GM12878 (cell line): ENCODE results near the gene NUDT3. TPM values are rescaled to one million over a fixed set of nuclear protein-coding genes. Genes with fewer than 3 reads are reported as not detected.

ENCODE experiments used
- BHLHE40 ChIP-seq, 2 experiments: fragments of 450-650 bp in 1 of 2; IDR thresholded peaks; 2 replicates each; pipeline ENCODE4 v1.6.1; 2011 to 2017; ENCODE audit warnings: low read depth in 2 of 2, borderline replicate concordance in 1 of 2, improper control_type of control experiment in 1 of 2, low read length in 1 of 2, mild to moderate bottlenecking in 1 of 2
- BMI1 ChIP-seq: fragments of 450-650 bp; IDR thresholded peaks from 2 replicates; pipeline ENCODE4 v1.6.1; 2016; ENCODE audit warnings: mild to moderate bottlenecking, moderate library complexity, borderline replicate concordance
- CBFB ChIP-seq: IDR thresholded peaks from 2 replicates; pipeline ENCODE4 v1.6.1; 2016; ENCODE audit warnings: antibody characterized with exemption, low read depth
- CBX5 ChIP-seq: sonication (generic); IDR thresholded peaks from 2 replicates; pipeline ENCODE4 v1.6.1; 2016; ENCODE audit warnings: low read depth, moderate library complexity, mild to moderate bottlenecking, inconsistent platforms
- CEBPB ChIP-seq, 2 experiments: fragments of 150-350 bp in 1 of 2; IDR thresholded peaks; 2 replicates each; pipeline ENCODE4 v1.6.1; 2012 to 2014; ENCODE audit warnings: low read depth in 2 of 2, low read length in 2 of 2, borderline replicate concordance in 1 of 2, inconsistent platforms in 1 of 2
- FOXK2 ChIP-seq: fragments of 450-650 bp; IDR thresholded peaks from 2 replicates; pipeline ENCODE4 v1.6.1; 2017; ENCODE audit warnings: mild to moderate bottlenecking, moderate library complexity
- JUND ChIP-seq: IDR thresholded peaks from 2 replicates; pipeline ENCODE4 v1.6.1; 2012; ENCODE audit warnings: low read depth, mild to moderate bottlenecking, low read length, improper control_type of control experiment, moderate library complexity
- LARP7 ChIP-seq: fragments of 450-650 bp; IDR thresholded peaks from 2 replicates; pipeline ENCODE4 v1.6.1; 2017; ENCODE audit warnings: mild to moderate bottlenecking
- NFIC ChIP-seq: IDR thresholded peaks from 2 replicates; pipeline ENCODE4 v1.6.1; 2012; ENCODE audit warnings: low read depth, mild to moderate bottlenecking, inconsistent platforms, low read length, moderate library complexity
- RB1 ChIP-seq: fragments of 450-650 bp; formaldehyde crosslinking; IDR thresholded peaks from 2 replicates; pipeline ENCODE4 v1.6.1; 2017; ENCODE audit warnings: mild to moderate bottlenecking, borderline replicate concordance
- RUNX3 ChIP-seq: IDR thresholded peaks from 2 replicates; pipeline ENCODE4 v1.6.1; 2012; ENCODE audit warnings: low read length, inconsistent platforms
- SMARCA5 ChIP-seq: fragments of 450-650 bp; IDR thresholded peaks from 2 replicates; pipeline ENCODE4 v1.6.1; 2017; ENCODE audit warnings: mild to moderate bottlenecking
- STAT1 ChIP-seq: fragments of 450-650 bp; conservative IDR thresholded peaks from 2 replicates; pipeline ENCODE4 v1.6.1; 2014; ENCODE audit warnings: antibody characterized with exemption, mild to moderate bottlenecking
- TAF1 ChIP-seq: IDR thresholded peaks from 2 replicates; pipeline ENCODE4 v1.6.1; 2011; ENCODE audit warnings: mild to moderate bottlenecking, low read depth, low read length, borderline replicate concordance
- YY1 ChIP-seq: IDR thresholded peaks from 2 replicates; pipeline ENCODE4 v1.6.1; 2011; ENCODE audit warnings: low read depth, mild to moderate bottlenecking, low read length
- ZSCAN29 ChIP-seq: fragments of 450-650 bp; IDR thresholded peaks from 2 replicates; pipeline ENCODE4 v1.6.1; 2017; ENCODE audit warnings: mild to moderate bottlenecking, moderate library complexity
- polyA plus RNA-seq, 11 experiments: library from polyadenylated mRNA; depleted of rRNA in 4 of 11; unstranded in 6 of 11; stranded (reverse) in 5 of 11; fragments of >200 nt; fragmentation: Nextera tagmentation in 4 of 11; fragmentation: Illumina TruSeq in 1 of 11; extraction: Ambion mirVana in 4 of 11; extraction: Trizol in 1 of 11; gene quantifications; 1 replicate in 1 of 11; 2 replicates in 10 of 11; pipeline versions ENCODE4 v1.2.1 to v1.2.3, GENCODE V29; 2011 to 2016; ENCODE audit warnings: inconsistent platforms in 2 of 11, missing spikeins in 2 of 11, low read depth in 1 of 11
- total RNA-seq, 4 experiments: library from RNA; depleted of rRNA in 3 of 4; stranded (reverse); fragments of >200 nt in 3 of 4; fragmentation: Illumina TruSeq in 1 of 4; extraction: Trizol in 1 of 4; gene quantifications; 2 replicates each; pipeline versions ENCODE4 v1.2.1 to v1.2.3, GENCODE V29; 2013 to 2021
- TF ChIP-seq, protein P1 (sequence below): IDR thresholded peaks from 2 replicates; pipeline ENCODE4 v1.6.1; 2011; ENCODE audit warnings: mild to moderate bottlenecking, low read depth, low read length, moderate library complexity; ENCODE audit not compliant: insufficient replicate concordance
- TF ChIP-seq, protein P2 (sequence below): fragments of 450-650 bp; IDR thresholded peaks from 2 replicates; pipeline ENCODE4 v1.6.1; 2017; ENCODE audit warnings: low read depth, mild to moderate bottlenecking, moderate library complexity
- TF ChIP-seq, protein P3 (sequence below): fragments of 450-650 bp; IDR thresholded peaks from 2 replicates; pipeline ENCODE4 v1.6.1; 2016; ENCODE audit warnings: mild to moderate bottlenecking
- TF ChIP-seq, protein P4 (sequence below): fragments of 450-650 bp; IDR thresholded peaks from 2 replicates; pipeline ENCODE4 v1.6.1; 2017; ENCODE audit warnings: antibody characterized with exemption, mild to moderate bottlenecking, moderate library complexity
- TF ChIP-seq, protein P5 (sequence below): fragments of 450-650 bp; IDR thresholded peaks from 2 replicates; pipeline ENCODE4 v1.6.1; 2017; ENCODE audit warnings: mild to moderate bottlenecking

Gene NUDT3
- total and polyA plus RNA-seq, 10 of the 15 experiments (the other 5 are each of a cell fraction or from before 2014, with no cell fraction given): 2.4 to 32.3 (median 25.5) TPM

DNA sequence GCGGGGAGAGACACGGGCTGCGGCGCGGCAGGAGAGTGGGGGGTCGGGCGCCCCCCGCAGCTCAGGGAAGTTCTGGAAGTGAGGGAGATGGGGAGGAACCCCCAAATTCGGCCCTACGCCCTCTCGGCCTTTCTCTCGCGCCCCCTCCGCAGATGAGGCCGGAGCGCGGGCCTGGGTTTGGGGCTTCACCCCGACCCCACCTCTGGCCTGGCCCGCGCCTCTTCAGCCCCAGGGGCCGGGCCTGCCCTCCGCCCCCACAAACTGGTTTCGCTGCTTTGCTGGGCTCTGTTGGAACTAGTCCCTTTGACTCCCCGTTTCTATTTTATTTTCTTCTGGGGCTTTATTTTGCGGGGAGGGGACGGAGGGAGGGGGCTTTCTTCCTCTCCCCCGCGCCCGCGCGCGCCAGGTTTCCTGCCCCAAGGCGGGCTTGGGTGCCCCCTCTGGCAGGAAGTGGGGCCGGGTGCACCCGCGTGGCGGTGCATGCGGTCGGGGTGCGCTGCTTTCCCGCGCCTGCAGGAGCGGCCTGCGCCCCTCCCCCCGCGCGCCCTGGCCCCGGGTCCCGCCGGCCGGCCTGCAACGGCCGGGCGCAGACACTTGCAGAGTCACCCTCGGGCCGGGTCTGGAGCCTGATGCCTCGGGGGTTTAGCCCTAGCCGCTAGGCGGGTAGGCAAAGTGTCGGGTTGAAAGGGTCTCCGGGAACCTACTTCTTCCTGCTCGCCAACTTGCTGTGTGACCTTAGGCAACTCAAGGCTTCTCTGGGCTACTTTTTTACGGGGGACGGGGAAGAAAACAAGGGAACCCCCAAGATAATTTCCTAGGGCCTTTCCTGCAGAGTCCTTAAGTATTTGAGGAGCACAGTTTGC lies 154.5 kb downstream of the NUDT3 start (continued):
- TF ChIP-seq LARP7: peak; percentile 42
- TF ChIP-seq, protein P1, sequence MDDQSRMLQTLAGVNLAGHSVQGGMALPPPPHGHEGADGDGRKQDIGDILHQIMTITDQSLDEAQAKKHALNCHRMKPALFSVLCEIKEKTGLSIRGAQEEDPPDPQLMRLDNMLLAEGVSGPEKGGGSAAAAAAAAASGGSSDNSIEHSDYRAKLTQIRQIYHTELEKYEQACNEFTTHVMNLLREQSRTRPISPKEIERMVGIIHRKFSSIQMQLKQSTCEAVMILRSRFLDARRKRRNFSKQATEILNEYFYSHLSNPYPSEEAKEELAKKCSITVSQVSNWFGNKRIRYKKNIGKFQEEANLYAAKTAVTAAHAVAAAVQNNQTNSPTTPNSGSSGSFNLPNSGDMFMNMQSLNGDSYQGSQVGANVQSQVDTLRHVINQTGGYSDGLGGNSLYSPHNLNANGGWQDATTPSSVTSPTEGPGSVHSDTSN: no peak
- TF ChIP-seq, protein P2, sequence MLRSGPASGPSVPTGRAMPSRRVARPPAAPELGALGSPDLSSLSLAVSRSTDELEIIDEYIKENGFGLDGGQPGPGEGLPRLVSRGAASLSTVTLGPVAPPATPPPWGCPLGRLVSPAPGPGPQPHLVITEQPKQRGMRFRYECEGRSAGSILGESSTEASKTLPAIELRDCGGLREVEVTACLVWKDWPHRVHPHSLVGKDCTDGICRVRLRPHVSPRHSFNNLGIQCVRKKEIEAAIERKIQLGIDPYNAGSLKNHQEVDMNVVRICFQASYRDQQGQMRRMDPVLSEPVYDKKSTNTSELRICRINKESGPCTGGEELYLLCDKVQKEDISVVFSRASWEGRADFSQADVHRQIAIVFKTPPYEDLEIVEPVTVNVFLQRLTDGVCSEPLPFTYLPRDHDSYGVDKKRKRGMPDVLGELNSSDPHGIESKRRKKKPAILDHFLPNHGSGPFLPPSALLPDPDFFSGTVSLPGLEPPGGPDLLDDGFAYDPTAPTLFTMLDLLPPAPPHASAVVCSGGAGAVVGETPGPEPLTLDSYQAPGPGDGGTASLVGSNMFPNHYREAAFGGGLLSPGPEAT: no peak
- TF ChIP-seq FOXK2: no peak
- TF ChIP-seq, protein P3, sequence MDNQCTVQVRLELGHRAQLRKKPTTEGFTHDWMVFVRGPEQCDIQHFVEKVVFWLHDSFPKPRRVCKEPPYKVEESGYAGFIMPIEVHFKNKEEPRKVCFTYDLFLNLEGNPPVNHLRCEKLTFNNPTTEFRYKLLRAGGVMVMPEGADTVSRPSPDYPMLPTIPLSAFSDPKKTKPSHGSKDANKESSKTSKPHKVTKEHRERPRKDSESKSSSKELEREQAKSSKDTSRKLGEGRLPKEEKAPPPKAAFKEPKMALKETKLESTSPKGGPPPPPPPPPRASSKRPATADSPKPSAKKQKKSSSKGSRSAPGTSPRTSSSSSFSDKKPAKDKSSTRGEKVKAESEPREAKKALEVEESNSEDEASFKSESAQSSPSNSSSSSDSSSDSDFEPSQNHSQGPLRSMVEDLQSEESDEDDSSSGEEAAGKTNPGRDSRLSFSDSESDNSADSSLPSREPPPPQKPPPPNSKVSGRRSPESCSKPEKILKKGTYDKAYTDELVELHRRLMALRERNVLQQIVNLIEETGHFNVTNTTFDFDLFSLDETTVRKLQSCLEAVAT: no peak
- TF ChIP-seq RB1: peak; percentile 94; the same call in 1 of the 2 replicates
- TF ChIP-seq JUND: no peak
- TF ChIP-seq BMI1: no peak
- TF ChIP-seq, protein P4, sequence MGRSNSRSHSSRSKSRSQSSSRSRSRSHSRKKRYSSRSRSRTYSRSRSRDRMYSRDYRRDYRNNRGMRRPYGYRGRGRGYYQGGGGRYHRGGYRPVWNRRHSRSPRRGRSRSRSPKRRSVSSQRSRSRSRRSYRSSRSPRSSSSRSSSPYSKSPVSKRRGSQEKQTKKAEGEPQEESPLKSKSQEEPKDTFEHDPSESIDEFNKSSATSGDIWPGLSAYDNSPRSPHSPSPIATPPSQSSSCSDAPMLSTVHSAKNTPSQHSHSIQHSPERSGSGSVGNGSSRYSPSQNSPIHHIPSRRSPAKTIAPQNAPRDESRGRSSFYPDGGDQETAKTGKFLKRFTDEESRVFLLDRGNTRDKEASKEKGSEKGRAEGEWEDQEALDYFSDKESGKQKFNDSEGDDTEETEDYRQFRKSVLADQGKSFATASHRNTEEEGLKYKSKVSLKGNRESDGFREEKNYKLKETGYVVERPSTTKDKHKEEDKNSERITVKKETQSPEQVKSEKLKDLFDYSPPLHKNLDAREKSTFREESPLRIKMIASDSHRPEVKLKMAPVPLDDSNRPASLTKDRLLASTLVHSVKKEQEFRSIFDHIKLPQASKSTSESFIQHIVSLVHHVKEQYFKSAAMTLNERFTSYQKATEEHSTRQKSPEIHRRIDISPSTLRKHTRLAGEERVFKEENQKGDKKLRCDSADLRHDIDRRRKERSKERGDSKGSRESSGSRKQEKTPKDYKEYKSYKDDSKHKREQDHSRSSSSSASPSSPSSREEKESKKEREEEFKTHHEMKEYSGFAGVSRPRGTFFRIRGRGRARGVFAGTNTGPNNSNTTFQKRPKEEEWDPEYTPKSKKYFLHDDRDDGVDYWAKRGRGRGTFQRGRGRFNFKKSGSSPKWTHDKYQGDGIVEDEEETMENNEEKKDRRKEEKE: no peak
- TF ChIP-seq ZSCAN29: peak; percentile 45
- peak; percentile 73 for TF ChIP-seq RUNX3
- no peak for TF ChIP-seq CBFB
- TF ChIP-seq YY1: peak; percentile 41; the same call in 1 of the 2 replicates
- TF ChIP-seq STAT1: no peak
- TF ChIP-seq TAF1: peak; percentile 13; the same call in 1 of the 2 replicates
- TF ChIP-seq SMARCA5: peak; percentile 77
- TF ChIP-seq CEBPB (IDR thresholded peaks at IDR 0.05; ENCODE audit: borderline replicate concordance in 1 of 2, low read depth in 2 of 2, low read length in 2 of 2): no peak
- TF ChIP-seq BHLHE40 (IDR thresholded peaks at IDR 0.05; ENCODE audit: borderline replicate concordance in 1 of 2, low read depth in 2 of 2, low read length in 1 of 2): peak; percentile 24 to 73; a peak in 2 of 4 replicates
- no peak for TF ChIP-seq NFIC
- no peak for TF ChIP-seq CBX5
- TF ChIP-seq, protein P5, sequence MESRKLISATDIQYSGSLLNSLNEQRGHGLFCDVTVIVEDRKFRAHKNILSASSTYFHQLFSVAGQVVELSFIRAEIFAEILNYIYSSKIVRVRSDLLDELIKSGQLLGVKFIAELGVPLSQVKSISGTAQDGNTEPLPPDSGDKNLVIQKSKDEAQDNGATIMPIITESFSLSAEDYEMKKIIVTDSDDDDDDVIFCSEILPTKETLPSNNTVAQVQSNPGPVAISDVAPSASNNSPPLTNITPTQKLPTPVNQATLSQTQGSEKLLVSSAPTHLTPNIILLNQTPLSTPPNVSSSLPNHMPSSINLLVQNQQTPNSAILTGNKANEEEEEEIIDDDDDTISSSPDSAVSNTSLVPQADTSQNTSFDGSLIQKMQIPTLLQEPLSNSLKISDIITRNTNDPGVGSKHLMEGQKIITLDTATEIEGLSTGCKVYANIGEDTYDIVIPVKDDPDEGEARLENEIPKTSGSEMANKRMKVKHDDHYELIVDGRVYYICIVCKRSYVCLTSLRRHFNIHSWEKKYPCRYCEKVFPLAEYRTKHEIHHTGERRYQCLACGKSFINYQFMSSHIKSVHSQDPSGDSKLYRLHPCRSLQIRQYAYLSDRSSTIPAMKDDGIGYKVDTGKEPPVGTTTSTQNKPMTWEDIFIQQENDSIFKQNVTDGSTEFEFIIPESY: no peak
